Suprapubic skin (tissue), 4 donors: ENCODE data around the gene KCNJ8. TPM values are rescaled to one million over a fixed set of nuclear protein-coding genes. Genes with fewer than 3 reads are reported as not detected.

Source experiments
- DNase-seq, 2 donors: peaks; one replicate each; pipeline ENCODE4 v3.0.0-alpha.2; 2019; ENCODE audit warnings: low spot score in 2 of 2
- H3K27ac ChIP-seq: fragments of 200-600 bp; sonication (generic); one replicate; pipeline ENCODE4 v1.5.1; 2019
- H3K27me3 ChIP-seq: fragments of 200-600 bp; sonication (generic); one replicate; pipeline ENCODE4 v1.5.1; 2019
- H3K36me3 ChIP-seq: fragments of 200-600 bp; sonication (generic); one replicate; pipeline ENCODE4 v1.5.1; 2019
- H3K4me1 ChIP-seq: fragments of 200-600 bp; sonication (generic); one replicate; pipeline ENCODE4 v1.5.1; 2019
- H3K4me3 ChIP-seq: fragments of 200-600 bp; sonication (generic); one replicate; pipeline ENCODE4 v1.5.1; 2019; ENCODE audit warnings: mild to moderate bottlenecking
- H3K9me3 ChIP-seq: fragments of 200-600 bp; sonication (generic); one replicate; pipeline ENCODE4 v1.5.1; 2019
- CTCF ChIP-seq, 2 donors: fragments of 200-600 bp in 1 of 2; fragments of 450-650 bp in 1 of 2; sonication (generic) in 1 of 2; IDR thresholded peaks; one replicate each; pipeline ENCODE4 v1.5.1; 2016 to 2019; ENCODE audit warnings: antibody characterized with exemption in 2 of 2, mild to moderate bottlenecking in 1 of 2, moderate library complexity in 1 of 2
- EP300 ChIP-seq: sonication (generic); formaldehyde crosslinking; IDR thresholded peaks from one replicate; pipeline ENCODE4 v1.6.1; 2017; ENCODE audit warnings: antibody characterized with exemption
- POLR2A ChIP-seq, 2 donors: fragments of 450-650 bp; IDR thresholded peaks; one replicate each; pipeline ENCODE4 v1.6.1; 2017; ENCODE audit warnings: antibody characterized with exemption in 2 of 2, mild to moderate bottlenecking in 2 of 2, moderate library complexity in 2 of 2
- POLR2AphosphoS5 ChIP-seq, 3 donors: sonication (generic); formaldehyde crosslinking; IDR thresholded peaks; one replicate each; pipeline ENCODE4 v1.6.1; 2017; ENCODE audit warnings: antibody characterized with exemption in 3 of 3
- WGBS: methylation state at CpG from one replicate; pipeline ENCODE4 v1.1.5; 2018; 5-methylcytosine and 5-hydroxymethylcytosine counted together
- total RNA-seq, 4 donors: library from RNA; depleted of rRNA; stranded (reverse); fragments of >200 nt; gene quantifications; one replicate each; pipeline ENCODE4 v1.1.0, GENCODE V29; 2016

KCNJ8 gene
- total RNA-seq, 4 donors from 2014 or later, result 1.4 to 7.8 (median 4.0) TPM

GRCh38 chr12:21775133-21775820, 771 bp upstream of the KCNJ8 start:
- WGBS, result 43% methylated on average over 14 of the region's 14 CpGs
- Histone ChIP-seq H3K9me3 (no peaks in the 10 kb centered on the region), H3K4me3 (peak overlapping the region; percentile 57), H3K27ac (peak overlapping the region; percentile 59), H3K4me1 (peaks cover 15% of the 10 kb centered on the region), H3K27me3 (peaks cover 20% of the 10 kb centered on the region), H3K36me3 (no peaks in the 10 kb centered on the region)
- TF ChIP-seq POLR2AphosphoS5 (IDR thresholded peaks at IDR 0.05), result no peak
- TF ChIP-seq CTCF (IDR thresholded peaks at IDR 0.05), result no peak
- TF ChIP-seq POLR2A (IDR thresholded peaks at IDR 0.05), result no peak
- TF ChIP-seq EP300, result no peak
- no peak for DNase-seq

DNA sequence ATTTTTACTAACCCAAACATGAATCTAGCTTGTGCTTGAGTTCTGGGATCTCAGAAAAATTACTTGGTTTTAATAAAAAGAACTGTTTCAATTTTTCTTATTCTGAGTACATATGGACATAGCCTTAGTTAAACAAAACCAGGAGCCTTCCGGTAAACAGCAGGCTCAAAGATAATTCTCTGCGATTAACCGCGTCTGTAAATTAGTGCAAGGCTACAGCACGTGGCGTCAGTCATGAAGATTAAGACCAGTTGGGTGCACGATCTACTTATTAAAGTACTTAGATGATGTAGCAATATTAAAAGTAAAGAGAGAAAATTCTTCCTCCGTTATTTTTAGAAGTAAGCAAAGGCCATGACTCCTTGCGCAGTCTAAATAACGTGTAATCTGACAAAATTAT, 700 bp downstream of the KCNJ8 start:
- Histone ChIP-seq H3K27ac (no peak overlapping the region), H3K27me3 (peaks cover 20% of the 10 kb centered on the region), H3K9me3 (no peaks in the 10 kb centered on the region), H3K4me1 (peaks cover 15% of the 10 kb centered on the region), H3K36me3 (no peaks in the 10 kb centered on the region), H3K4me3 (peak overlapping the region; percentile 57)
- TF ChIP-seq POLR2A (IDR thresholded peaks at IDR 0.05) (no peak), EP300 (no peak), CTCF (IDR thresholded peaks at IDR 0.05) (no peak), POLR2AphosphoS5 (IDR thresholded peaks at IDR 0.05) (no peak)
- DNase-seq, result no peak
- 25% methylated on average over 10 of the region's 10 CpGs for WGBS

GRCh38 chr12:21773263-21773741, 1.2 kb downstream of the KCNJ8 start:
- Histone ChIP-seq H3K4me1 (peaks cover 15% of the 10 kb centered on the region), H3K4me3 (peak overlapping the region; percentile 57), H3K27me3 (peaks cover 20% of the 10 kb centered on the region), H3K27ac (no peak overlapping the region), H3K9me3 (no peaks in the 10 kb centered on the region), H3K36me3 (no peaks in the 10 kb centered on the region)
- no peak for DNase-seq
- TF ChIP-seq EP300 (no peak), CTCF (IDR thresholded peaks at IDR 0.05) (no peak), POLR2AphosphoS5 (IDR thresholded peaks at IDR 0.05) (no peak), POLR2A (IDR thresholded peaks at IDR 0.05) (no peak)
- WGBS, result 44% methylated on average over 23 of the region's 23 CpGs

GRCh38 chr12:21771311-21771710, 3.2 kb downstream of the KCNJ8 start:
- Histone ChIP-seq H3K4me1 (peaks cover 15% of the 10 kb centered on the region), H3K27me3 (peaks cover 20% of the 10 kb centered on the region), H3K36me3 (no peaks in the 10 kb centered on the region), H3K9me3 (no peaks in the 10 kb centered on the region), H3K4me3 (no peak overlapping the region), H3K27ac (no peak overlapping the region)
- DNase-seq, result no peak
- TF ChIP-seq POLR2AphosphoS5 (IDR thresholded peaks at IDR 0.05) (no peak), CTCF (IDR thresholded peaks at IDR 0.05) (no peak), POLR2A (IDR thresholded peaks at IDR 0.05) (no peak), EP300 (no peak)
- 67% methylated on average over 1 of the region's 1 CpG for WGBS

- Histone ChIP-seq H3K36me3 (no peaks in the 10 kb centered on the region), H3K9me3 (no peaks in the 10 kb centered on the region), H3K4me3 (no peak overlapping the region), H3K4me1 (peaks cover 8% of the 10 kb centered on the region), H3K27ac (no peak overlapping the region), H3K27me3 (peaks cover 12% of the 10 kb centered on the region)
- no peak for TF ChIP-seq EP300
- WGBS, result 80% methylated on average over 2 of the region's 2 CpGs
- DNase-seq, result no peak
These were observed 5.2 kb downstream of the KCNJ8 start for GRCh38 chr12:21769307-21769706.
